ENCODE data around the gene CHCT1.

CHCT1 gene

DNA sequence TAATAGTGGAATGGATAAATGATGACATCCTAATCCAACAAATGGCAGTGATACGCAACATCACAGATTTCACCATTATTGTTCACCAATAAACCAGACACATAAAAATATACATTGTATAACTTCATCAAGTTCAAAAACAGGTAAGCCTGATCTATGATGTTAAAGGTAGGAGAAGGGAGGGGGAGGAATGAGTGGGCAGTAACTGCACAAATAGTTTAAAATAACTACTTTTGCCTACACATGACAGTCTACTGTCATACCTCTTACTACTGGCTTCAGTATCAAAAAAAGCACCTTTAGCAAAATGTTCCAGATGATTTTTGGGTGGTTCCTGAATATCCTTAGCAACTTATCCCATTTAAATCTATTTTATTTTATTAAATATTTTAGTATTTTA is 28.8 kb downstream of the CHCT1 start:
- no peaks in the 10 kb centered on the region for H3K79me2 ChIP-seq (ENCODE audit: low read length)
- H2AFZ ChIP-seq (ENCODE audit: low read depth, low read length), result no peak overlapping the region
- H3K36me3 ChIP-seq (replicated peaks; ENCODE audit: low read depth, low read length), result peaks cover 12% of the 10 kb centered on the region
- TF ChIP-seq EZH2phosphoT487 (IDR thresholded peaks at IDR 0.05; ENCODE audit: low read depth), result no peak
- TF ChIP-seq, protein P1, sequence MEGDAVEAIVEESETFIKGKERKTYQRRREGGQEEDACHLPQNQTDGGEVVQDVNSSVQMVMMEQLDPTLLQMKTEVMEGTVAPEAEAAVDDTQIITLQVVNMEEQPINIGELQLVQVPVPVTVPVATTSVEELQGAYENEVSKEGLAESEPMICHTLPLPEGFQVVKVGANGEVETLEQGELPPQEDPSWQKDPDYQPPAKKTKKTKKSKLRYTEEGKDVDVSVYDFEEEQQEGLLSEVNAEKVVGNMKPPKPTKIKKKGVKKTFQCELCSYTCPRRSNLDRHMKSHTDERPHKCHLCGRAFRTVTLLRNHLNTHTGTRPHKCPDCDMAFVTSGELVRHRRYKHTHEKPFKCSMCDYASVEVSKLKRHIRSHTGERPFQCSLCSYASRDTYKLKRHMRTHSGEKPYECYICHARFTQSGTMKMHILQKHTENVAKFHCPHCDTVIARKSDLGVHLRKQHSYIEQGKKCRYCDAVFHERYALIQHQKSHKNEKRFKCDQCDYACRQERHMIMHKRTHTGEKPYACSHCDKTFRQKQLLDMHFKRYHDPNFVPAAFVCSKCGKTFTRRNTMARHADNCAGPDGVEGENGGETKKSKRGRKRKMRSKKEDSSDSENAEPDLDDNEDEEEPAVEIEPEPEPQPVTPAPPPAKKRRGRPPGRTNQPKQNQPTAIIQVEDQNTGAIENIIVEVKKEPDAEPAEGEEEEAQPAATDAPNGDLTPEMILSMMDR (IDR thresholded peaks at IDR 0.05; ENCODE audit: low read depth, low read length), result no peak
- H3K9ac ChIP-seq (ENCODE audit: low read length), result no peak overlapping the region
- no peaks in the 10 kb centered on the region for H4K20me1 ChIP-seq (ENCODE audit: insufficient read depth, low read length)
- H3K9me3 ChIP-seq (ENCODE audit: insufficient read depth, low read length), result no peaks in the 10 kb centered on the region
- no peak overlapping the region for H3K4me2 ChIP-seq (ENCODE audit: low read length)
- H3K27me3 ChIP-seq (ENCODE audit: low read depth, low read length), result no peaks in the 10 kb centered on the region
- H3K4me3 ChIP-seq (ENCODE audit: low read length), result no peak overlapping the region
- no peaks in the 10 kb centered on the region for H3K4me1 ChIP-seq (ENCODE audit: low read length)
- H3K27ac ChIP-seq (ENCODE audit: low read length), result no peak overlapping the region

DNA sequence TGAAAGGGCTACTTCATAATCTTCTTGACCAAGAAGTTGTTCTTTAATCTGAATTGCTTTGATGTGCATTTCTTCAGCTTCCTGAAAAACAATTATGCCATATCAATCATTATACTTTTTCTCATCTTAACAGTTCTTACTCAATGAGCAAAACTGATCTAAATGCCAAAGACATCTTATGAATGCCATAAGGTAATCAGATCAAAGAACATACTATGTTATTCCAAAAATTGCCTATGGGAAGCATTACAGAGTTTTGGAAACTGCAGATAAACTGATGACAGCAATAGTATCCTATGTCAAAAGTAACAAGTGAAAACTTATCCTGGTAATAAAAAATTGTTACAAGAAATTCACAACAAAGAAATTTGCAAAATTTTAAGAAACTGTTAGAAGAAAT is 29.7 kb downstream of the CHCT1 start:
- Histone ChIP-seq H3K79me2 (ENCODE audit: low read length) (no peaks in the 10 kb centered on the region), H3K27me3 (ENCODE audit: low read depth, low read length) (no peaks in the 10 kb centered on the region), H3K27ac (ENCODE audit: low read length) (no peak overlapping the region), H3K9me3 (ENCODE audit: insufficient read depth, low read length) (no peaks in the 10 kb centered on the region), H2AFZ (ENCODE audit: low read depth, low read length) (no peak overlapping the region), H4K20me1 (ENCODE audit: insufficient read depth, low read length) (no peaks in the 10 kb centered on the region), H3K4me3 (ENCODE audit: low read length) (no peak overlapping the region), H3K4me1 (ENCODE audit: low read length) (no peaks in the 10 kb centered on the region), H3K4me2 (ENCODE audit: low read length) (no peak overlapping the region), H3K36me3 (replicated peaks; ENCODE audit: low read depth, low read length) (peaks cover 12% of the 10 kb centered on the region), H3K9ac (ENCODE audit: low read length) (no peak overlapping the region)
- TF ChIP-seq, protein P1 (IDR thresholded peaks at IDR 0.05; ENCODE audit: low read depth, low read length), result no peak
- TF ChIP-seq EZH2phosphoT487 (IDR thresholded peaks at IDR 0.05; ENCODE audit: low read depth), result no peak

DNA sequence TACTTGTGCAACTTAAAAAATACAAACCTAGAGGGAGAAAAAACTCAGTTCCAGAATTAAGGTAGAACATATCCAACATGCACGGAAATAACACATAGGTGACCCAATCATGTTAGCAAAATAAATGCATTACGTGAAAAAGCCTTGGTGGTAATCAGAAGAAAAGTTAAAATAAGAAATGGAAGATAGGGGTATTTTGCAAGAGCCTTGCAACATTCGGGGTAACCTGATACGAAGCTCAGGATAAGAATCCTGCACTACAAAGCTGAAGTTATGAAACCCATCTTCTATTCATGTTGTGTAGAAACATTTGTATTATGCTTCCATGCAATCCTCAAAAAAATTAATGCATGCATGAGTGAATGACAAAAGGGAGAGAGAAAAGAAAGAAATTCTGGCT is 33.1 kb downstream of the CHCT1 start:
- no peak overlapping the region for H3K4me2 ChIP-seq (ENCODE audit: low read length)
- H3K9me3 ChIP-seq (ENCODE audit: insufficient read depth, low read length), result no peaks in the 10 kb centered on the region
- H3K27ac ChIP-seq (ENCODE audit: low read length), result no peak overlapping the region
- no peak overlapping the region for H3K4me3 ChIP-seq (ENCODE audit: low read length)
- no peaks in the 10 kb centered on the region for H3K27me3 ChIP-seq (ENCODE audit: low read depth, low read length)
- H4K20me1 ChIP-seq (ENCODE audit: insufficient read depth, low read length), result no peaks in the 10 kb centered on the region
- no peaks in the 10 kb centered on the region for H3K79me2 ChIP-seq (ENCODE audit: low read length)
- H3K4me1 ChIP-seq (ENCODE audit: low read length), result no peaks in the 10 kb centered on the region
- no peak overlapping the region for H3K9ac ChIP-seq (ENCODE audit: low read length)
- TF ChIP-seq, protein P1 (IDR thresholded peaks at IDR 0.05; ENCODE audit: low read depth, low read length), result no peak
- no peak overlapping the region for H2AFZ ChIP-seq (ENCODE audit: low read depth, low read length)
- H3K36me3 ChIP-seq (replicated peaks; ENCODE audit: low read depth, low read length), result peaks cover 24% of the 10 kb centered on the region

DNA sequence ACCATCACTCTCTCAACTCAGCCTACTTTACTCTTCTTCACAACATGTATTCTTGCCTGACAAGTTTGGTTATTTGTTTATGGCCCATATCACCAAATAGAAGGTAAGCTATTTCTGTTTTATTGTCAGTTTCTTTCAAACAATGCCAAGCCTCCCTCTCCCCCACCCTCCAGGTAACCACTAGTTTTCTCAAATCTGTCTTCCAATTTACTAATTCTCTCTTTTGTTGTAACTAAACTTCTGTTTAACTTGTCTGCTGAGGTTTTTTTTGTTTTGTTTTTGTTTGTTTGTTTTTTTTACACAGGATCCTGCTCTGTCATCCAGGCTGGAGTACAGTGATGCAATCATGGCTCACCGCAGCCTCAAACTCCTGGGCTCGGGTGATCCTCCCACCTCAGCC is 34.9 kb downstream of the CHCT1 start:
- H3K4me2 ChIP-seq (ENCODE audit: low read length), result no peak overlapping the region
- H3K9me3 ChIP-seq (ENCODE audit: insufficient read depth, low read length), result no peaks in the 10 kb centered on the region
- no peak overlapping the region for H3K4me3 ChIP-seq (ENCODE audit: low read length)
- H3K79me2 ChIP-seq (ENCODE audit: low read length), result no peaks in the 10 kb centered on the region
- no peak overlapping the region for H3K9ac ChIP-seq (ENCODE audit: low read length)
- H2AFZ ChIP-seq (ENCODE audit: low read depth, low read length), result no peak overlapping the region
- H3K36me3 ChIP-seq (replicated peaks; ENCODE audit: low read depth, low read length), result peaks cover 25% of the 10 kb centered on the region
- no peaks in the 10 kb centered on the region for H4K20me1 ChIP-seq (ENCODE audit: insufficient read depth, low read length)
- no peaks in the 10 kb centered on the region for H3K27me3 ChIP-seq (ENCODE audit: low read depth, low read length)
- no peak overlapping the region for H3K27ac ChIP-seq (ENCODE audit: low read length)
- H3K4me1 ChIP-seq (ENCODE audit: low read length), result no peaks in the 10 kb centered on the region
- no peak for TF ChIP-seq EZH2phosphoT487 (IDR thresholded peaks at IDR 0.05; ENCODE audit: low read depth)
- TF ChIP-seq, protein P1 (IDR thresholded peaks at IDR 0.05; ENCODE audit: low read depth, low read length), result no peak
